Measurements from ENCODE around the gene SIL1.
"Not testable (repeated sequence)": the region's sequence is repeated elsewhere in the genome, so short reads cannot be mapped to it uniquely, and the experiment has no call there.

SIL1 gene

DNA sequence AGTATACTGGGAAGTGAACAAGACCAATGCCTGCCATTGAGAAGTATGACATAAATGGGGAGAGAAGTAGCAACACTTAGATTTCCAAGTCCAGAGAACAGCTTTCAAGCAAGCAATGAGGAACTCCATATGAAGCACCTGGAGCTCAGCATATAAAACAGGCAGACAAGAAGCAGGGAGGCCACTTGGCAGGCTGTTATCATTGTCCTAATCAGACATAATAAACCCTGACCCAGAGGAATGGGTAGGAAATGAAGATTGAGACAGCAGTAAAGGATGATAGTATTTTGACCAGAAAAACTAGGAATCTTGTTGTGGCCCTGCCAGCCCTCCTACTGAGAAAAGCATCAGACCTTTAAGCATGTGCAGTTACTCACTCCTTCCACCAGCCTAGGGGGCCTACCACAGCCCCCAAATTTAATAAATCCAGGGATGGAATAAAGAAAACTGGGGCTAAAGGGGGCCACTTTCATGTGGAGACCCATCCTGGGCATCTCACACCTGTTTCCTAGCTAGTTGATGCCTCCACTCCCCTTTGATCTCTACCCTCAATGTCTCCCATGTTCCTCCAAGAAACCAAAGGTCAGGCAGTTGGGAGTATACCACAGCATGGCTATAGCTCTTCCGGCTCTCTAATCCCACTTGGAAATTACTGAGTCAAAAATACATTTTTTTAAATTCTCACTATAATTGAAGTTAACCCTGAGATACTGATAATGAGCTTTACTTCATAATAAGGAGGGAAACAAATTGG, 135.1 kb downstream of the SIL1 start:
- DNase-seq: no peak

DNA sequence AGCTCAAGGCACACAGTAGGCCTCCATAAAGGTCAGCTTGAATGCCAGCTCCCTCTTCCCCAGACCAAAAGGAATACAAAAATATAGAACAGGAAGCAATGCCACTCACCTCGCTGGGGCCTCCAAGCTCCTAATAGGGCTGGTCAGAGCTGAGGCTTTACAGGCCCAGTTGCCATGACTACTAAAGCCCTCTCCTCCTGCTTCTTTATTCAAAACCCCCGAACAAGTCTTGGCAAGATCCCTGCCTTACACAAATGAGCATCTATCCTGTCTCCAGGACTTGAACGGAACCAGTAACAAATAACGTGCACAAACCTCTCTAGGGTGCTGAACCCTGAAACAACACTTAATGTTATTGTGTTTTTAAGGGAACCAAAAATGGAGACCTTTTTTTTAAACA, 136.3 kb downstream of the SIL1 start:
- no peak for DNase-seq

DNA sequence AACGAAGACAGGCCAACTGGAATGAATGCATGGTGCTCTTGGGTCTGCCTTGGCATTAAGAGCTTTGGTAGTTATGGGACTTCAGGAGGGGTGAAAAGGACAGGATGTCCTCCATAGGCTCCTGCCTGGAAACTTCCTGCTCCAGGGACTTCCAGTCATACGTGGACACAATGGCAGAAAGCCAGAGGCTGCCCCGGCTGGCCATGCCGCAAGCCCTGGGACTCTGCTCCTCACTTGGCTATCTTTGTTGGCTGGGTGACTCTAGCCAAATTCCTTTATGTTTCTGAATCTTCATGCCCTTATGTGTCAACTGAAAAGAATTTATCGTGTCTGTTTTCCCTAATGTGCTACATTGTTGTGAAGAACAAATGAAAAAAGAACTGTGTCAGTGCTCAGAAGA, 136.9 kb downstream of the SIL1 start:
- peak; percentile 54 for DNase-seq

DNA sequence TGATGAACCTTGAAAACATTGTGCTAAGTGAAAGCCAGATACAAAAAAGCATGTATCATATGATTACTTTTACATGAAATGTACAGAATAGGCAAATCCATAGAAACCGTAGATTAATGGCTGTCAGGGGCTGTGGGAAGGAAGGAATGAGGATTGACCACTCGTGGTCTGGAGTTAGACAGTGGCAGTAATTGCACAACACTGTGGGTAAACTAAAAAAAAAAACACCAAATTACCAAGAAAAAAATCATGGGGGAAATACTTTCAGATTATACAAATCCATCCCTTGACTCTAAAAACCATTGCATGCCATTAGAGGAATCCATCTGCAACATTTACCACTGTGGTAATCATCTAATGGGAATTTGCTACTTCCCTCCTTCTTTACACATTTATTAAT, 140.0 kb downstream of the SIL1 start:
- DNase-seq: peak; percentile 18

DNA sequence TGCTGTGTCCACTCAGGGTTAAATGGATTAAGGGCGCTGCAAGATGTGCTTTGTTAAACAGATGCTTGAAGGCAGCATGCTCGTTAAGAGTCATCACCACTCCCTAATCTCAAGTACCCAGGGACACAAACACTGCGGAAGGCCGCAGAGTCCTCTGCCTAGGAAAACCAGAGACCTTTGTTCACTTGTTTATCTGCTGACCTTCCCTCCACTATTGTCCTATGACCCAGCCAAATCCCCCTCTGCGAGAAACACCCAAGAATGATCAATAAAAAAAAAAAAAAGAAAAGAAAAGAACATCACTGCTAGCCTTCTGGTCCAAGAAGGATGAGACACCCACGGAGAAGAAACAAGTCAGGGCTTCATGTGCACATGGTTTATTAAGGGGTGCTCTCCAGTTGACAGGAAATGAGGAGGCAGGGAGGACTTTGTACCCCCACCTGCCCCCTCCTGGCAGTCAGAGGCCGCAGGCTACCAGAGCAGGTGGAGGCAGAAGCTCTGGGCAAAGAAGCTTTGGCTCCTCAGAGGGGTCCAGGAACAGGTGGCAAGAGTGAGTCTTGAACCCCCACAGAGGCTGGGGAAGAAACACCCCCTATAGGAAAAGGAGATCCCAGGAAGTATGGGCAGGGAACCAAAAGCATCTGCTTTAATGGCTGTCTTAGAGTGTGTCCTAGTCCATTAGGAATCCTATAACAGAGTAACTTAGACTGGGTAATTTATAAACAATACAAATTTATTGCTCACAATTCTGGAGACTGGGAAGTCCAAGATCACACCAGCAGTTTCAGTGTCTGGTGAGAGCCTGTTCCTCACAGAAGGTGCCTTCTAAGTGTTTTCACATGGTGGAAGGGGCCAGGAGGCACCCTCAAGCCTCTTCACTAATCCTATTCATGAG, 140.9 kb downstream of the SIL1 start:
- not testable (repeated sequence) for DNase-seq

DNA sequence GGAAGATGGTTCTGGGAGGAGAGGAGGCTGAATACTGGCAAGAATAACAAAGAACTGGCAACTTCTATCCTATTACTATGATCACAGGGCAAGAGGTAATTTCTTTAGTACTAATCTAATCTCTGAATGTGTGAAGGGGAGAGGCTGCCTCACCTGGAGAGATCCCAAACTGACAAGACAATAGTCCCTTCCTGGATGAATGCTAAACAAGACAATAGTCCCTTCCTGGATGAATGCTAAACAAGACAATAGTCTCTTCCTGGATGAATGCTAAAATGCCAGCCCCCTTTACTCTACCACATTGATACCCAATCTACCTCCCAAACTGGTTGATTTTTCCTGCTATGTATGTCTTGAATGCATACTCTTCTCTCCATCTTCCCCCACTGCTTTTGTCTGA, 145.2 kb downstream of the SIL1 start:
- no peak for DNase-seq

DNA sequence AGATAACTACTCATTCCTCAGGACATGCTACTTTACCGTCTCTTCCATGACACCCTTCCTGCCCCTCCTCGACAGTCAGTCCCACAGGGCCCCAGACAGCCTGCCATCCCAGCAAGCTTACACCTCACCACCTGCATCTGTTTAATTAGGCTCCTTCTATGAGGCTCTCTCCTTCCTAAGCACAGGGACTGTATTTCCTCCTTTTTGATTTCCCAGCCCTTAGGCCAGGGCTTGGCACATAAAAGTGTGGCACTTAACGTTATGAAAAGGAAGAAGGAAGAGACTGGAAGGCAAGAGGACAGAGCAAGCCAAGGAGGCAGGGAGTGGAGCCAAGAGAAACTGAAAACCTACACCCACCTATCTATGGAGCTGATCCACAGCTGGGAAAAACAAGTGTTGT, 146.8 kb downstream of the SIL1 start:
- no peak for DNase-seq

DNA sequence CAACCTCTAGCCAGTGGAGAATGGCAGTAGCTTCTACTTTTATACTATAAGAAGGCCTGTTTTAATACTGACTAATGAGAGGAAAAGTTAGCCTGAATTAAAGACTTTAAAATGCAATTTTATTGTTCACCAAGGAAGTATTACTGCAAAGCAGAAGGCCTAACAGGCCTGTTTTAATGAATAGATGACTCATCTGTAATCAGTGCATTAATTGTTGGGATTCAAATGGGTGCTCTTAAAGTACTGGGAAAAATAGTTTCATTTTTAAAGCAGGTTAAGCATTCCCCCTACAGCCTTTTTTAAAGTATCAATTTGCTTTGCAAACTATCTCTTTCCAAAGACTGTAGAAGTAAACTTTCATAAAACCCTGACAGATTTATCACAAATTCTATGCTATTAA, 147.7 kb downstream of the SIL1 start:
- no peak for DNase-seq

DNA sequence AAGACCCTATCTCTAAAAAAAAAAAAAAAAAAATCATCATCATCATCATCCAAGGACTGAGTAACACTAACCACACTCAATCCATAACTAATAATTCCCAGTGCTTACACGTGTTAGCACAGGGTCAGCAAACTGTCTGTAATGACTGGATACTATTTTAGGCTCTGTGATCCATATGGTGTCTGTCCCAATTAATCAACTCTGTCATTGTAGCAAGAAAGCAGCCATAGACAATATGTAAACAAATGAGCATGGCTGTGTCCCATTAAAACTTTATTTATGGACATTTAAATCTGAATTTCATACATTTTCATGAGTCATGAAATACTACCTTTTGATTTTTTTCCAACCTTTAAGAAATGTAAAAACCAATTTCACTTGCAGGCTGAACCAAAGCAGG, 148.4 kb downstream of the SIL1 start:
- no peak for DNase-seq

DNA sequence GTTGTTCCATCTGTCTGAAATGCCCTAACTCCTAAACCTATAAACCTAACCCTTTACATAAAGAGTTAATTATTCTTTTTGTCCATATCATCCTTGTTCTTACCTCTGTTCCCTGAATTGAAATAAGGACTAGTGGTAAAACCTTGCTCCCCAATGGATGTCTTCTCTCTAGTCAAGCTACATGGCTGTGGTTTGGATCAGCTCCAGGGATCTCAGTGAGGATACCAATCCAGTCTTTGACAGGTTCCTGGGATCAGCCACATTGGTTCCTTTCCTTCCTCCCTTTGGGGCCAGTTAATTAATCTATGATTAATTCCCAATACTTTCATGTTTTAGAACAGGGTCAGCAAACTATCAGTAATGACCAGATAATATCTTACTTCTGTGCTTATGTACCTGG, 151.6 kb downstream of the SIL1 start:
- DNase-seq: no peak

DNA sequence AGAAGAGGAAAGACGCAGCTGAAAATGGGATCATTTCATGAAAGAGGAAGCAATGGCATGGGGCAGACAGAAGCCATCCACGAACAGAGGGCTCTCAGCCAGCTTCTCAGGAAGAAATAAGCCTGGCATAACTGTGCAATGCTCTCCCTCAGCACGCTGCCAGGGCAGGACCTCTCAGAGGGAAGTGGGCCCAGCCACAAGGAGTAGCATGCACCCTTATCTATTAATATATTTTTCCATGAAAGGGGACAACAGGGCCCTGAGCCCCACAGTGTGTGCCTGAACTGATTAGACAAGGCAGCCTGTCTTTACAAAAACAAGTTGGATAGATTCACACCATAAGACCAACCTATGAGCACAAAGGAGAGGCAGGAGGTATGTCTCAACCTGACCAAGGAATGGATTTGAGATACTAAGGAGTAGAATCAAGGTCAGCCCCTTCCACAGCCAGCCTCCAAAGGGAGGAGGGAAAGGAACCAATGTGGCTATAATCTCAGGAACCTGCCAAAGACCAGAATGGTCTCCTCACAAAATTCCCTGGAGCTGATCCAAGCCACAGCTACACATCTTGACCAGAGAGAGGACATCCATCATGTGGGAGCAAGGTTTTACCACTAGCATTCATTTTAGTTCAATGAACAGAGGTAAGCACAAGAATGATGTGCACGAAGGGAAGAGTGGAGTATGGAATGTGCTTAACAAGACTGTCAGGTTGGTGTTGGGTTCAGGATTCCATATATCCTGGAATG, 154.8 kb downstream of the SIL1 start:
- DNase-seq: no peak

DNA sequence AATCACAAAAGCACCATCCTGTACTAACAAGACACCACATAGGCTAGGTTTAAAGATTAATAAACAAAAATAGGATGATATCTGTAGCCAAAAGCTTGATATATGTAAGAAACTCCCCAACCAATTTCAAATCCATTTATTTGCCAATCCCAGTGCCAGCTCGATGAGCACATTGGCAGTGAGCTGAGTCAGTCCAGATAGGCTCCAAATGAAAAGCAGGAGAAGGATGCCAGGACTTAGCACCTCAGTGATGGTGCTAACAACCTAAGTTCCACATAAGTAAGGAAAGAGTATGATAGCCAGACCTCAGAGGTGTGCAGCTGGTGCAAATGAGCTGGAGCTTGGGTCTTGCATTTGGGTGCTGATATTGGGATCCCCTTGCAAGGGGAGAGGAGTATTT, 158.1 kb downstream of the SIL1 start:
- no peak for DNase-seq

DNA sequence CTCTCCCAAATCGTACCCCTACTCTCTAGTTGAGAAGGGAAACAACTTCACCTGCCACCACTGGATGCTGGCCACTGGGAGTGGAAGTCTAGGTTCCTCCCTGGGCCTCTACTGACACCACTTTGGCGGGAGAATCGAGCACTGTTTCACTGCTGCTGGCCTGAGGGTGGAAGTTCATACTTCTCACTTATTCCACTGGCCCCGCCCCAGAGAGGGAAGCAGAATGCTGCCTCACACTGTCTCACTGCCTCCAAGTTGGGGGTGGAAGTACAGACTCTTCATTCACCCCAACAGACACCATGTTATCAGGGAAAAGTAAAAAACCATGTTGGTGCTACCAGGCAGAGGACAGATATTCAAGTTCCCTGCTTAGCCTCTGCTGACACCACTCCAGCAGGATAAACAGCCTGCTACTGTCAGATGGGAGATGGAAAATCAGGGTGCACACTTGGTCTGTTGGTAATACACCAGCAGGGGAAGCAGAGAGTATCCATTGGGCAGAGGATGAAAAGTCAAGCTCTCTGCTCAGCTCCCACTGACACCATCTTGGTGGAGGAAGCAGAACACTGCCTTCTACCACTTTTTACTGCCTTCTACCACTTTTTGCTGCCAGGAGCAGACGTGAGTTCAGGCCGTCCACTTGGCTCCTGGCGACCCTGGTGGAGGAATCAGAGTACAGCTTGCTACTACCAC, 159.4 kb downstream of the SIL1 start:
- no peak for DNase-seq

DNA sequence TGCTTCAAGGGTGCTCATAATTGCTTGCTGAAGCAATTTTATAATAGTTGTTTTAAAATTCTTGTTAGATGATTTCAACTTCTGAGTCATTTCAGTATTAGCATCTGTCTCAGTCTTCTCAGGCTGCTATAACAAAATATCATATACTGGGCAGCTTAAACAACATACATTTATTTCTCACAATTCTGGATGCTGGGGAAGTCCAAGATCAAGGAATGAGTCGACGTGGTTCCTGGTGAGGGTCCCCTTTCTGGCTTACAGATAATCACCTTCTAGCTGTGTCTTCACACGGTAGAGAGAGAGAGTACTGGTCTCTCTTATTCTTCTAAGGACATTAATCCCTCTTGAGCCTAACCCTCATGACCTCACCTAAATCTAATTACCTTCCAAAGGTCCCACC, 160.4 kb downstream of the SIL1 start:
- DNase-seq: no peak

DNA sequence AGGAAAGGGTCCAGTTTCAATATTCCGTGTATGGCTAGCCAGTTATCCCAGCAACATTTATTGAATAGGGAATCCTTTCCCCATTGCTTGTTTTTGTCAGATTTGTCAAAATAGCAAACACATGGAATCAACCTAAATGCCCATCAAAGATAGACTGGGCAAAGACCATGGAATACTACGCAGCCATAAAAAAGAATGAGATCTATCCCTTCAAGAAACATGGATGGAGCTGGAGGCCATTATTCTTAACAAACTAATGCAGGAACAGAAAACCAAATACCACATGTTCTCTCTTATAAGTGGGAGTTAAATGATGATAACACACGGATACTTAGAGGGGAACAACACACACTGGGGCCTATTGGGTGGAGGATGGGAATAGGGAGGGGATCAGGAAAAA, 161.8 kb downstream of the SIL1 start:
- DNase-seq: not testable (repeated sequence)

DNA sequence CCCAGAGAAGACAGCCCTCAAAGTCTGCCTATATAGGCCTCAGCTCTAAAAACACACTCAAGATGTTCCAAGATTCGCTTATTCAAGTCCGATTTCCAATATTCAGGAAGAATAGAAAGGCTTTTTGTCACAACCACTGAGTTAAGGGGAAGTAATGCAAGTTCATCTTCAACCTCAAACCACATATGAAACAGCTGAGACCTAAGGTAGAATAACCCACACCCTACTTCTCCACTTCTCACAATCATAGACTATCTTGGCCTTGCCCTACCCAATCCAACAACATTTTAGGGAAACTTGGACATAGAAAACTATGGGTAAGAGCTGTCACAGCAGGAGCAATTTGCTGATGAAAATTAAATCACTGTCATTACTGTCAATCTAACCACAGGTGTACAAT, 171.0 kb downstream of the SIL1 start:
- DNase-seq: no peak

DNA sequence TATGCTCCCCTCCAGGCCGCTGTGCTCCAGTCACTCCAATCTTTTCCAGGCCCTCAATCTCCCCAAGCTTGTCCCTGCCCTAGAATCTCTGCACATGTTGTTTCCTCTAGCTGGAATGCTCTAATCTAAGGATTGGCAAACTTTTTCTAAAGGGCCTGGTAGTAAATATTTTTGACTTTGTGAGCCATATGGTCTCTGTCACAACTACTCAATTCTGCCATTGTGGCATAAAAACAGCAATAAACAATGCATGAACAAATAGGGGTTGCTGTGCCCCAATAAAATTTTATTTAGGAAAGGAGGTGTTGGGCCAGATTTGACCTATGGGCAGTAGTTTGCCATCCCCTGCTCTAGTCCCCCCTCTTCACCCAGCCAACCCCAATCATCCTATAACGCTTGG, 172.5 kb downstream of the SIL1 start:
- no peak for DNase-seq

DNA sequence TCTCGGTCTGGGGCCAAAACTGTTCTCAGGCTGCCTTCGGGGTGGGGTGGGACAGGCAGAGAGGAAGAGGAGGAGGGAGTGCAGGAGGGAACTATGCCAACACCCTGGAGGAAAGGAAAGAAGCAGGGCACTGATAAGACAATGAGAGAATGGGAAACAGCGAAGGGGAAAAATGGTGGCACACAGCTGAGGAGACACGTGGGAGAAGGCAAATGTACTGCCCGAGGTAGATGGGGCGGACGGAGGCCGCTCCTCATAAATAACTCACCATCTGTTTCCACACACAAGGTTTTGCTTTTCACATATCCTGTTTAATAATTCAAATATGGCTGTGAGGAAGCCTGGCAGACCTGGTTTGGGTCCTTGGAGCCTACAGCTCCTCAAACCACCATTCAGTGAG, 174.9 kb downstream of the SIL1 start:
- DNase-seq: no peak

DNA sequence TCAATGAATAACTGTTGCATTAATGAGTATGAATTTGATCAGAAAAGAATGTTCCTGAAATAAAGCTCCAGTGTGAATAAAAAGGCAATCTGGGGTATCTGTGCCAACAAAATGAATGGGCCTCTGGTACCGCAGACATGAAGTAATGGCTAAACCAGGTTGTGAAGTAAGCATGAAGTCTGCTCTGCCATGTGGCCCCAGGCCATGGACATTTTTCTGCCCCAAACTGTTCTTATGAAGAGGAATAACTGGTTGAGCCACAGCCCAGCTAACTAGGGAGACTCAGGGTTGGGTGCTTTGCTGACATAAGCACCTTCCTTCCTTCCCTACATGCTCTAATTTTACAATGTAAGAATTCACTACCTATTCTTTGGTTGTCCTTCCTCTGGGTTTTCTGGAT, 175.6 kb downstream of the SIL1 start:
- DNase-seq: no peak

DNA sequence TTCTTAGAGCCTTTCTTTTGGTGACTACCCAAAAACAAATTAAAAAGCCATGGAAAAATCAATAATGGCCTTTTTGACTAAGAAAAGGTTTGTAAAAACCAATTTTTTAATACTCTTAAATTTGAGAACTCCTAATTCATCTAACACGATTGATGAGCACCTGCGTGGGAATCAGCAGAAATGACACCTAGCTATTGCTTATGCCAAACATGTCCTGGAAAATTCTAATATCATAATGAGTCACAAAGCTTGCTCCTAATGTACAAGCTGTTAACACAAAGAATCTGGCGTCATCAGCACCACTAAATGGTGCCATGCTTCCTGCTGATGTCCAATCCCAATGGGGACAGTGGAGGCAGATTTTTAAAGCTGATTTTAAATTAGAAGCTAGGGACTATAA, 176.8 kb downstream of the SIL1 start:
- no peak for DNase-seq

DNA sequence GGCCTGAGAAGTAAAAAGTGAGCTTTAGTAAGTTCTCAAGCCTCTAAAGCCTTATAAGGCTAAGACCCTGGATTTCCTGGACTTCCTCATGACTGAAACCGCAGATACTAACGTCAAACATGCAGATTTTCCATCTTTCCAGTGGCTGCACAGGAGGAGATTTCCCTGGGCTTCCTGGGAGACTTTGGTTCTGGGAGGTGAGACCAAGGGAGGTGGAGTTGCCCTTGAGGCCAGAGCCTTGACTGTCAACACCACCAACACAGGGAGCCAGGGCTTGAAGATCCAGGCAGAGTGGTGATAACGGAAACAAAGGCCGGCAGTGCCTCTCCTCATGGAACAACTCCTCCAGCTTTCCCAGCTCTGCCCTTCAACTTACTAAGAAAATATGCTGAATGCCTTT, 178.3 kb downstream of the SIL1 start:
- no peak for DNase-seq

DNA sequence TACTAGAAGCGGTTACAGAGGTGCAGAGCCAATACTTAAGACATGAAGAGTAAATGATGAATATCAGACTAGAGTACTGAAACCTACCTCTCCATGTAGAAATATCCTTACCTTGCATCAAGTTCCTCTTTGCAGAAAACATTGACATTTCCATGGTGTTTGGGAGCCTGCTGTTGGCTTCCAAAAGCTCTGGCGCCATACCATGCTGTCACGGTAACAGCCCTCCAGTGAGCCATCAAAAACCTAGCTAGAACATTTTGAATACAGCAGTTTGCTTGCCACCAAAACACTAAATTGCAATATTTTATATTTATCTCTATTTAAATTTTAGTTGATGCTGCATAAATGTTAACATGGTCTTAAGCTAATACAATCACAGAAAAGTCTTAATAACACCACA, 179.0 kb downstream of the SIL1 start:
- DNase-seq: no peak

DNA sequence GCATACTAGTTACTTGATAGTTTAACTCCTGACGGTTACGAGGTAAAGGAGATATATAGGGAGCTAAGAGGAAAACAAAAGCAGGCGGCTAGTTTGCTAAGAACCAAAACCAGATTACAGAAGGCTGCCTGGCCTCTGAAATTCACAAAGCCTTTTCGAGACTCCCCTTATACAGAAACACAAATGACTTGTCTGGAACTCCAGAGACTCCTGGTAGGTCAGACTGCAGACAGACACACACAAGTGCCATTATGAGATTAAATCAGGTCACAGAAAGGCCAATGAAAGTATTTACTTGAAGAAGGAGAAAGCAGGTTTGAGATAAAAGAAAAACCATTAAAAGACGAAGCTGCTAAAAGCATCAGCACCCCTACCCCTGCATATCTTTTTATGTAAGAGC, 180.5 kb downstream of the SIL1 start:
- DNase-seq: no peak
